ENCODE results near the gene PAFAH2. TPM values are rescaled to one million over a fixed set of nuclear protein-coding genes. Genes with fewer than 3 reads are reported as not detected.

PAFAH2 gene
- total and polyA plus RNA-seq, 2 donors from 2014 or later: 21.0 to 23.5 TPM

DNA sequence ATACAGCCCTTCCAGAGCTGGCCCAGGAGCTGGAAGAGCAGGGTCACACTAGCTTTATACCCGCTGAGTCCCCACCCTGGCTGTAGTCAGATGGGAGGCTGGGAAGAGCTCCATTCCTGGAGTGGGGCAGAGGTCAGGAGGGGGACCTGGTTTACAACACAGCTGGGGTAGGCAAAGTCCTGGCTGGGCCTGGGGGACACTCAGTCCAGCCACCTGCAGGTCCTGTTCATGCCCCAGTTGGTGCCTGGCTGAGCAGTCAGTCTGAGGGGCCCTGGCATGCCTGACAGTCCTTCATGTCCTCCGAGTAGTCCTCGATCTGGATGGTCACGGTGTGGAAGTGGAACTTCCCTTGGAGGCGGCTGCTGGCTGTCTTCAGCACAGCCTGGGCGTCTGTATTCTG lies 41.0 kb upstream of the PAFAH2 start:
- DNase-seq: no peak
- peaks cover 0 to 2% (median 0%) of the 10 kb centered on the region in 3 donors for H3K36me3 ChIP-seq (ENCODE audit: control insufficient read depth in 2 of 3, insufficient read depth in 3 of 3, low read length in 3 of 3)
- intact Hi-C loops (cut with DNase I): no loop called here

DNA sequence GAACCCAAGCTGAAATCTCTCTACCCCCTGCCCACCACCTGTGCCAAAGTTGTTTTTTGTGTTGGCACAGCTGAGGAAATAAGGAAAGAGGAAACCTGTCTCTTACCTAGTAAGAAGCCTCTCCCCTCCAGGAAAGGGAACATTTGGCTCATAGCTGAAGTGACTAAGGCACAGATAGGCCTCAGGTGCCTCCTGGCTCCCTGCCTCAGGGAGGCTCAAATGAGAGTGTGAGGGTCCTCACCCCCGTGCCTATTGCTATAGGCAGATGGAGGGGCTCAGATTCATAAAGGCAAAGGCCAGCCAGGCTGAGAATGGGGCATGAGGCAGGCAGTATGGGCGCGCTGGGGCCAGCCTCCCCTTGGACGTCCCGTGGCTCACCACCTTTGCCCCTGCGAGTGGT lies 40.6 kb upstream of the PAFAH2 start:
- no peak for DNase-seq
- Histone ChIP-seq H3K4me3 (ENCODE audit: low read length in 3 of 3) (no peak overlapping the region), H3K9ac (ENCODE audit: low read length in 3 of 3) (no peak overlapping the region), H3K36me3 (ENCODE audit: control insufficient read depth in 2 of 3, insufficient read depth in 3 of 3, low read length in 3 of 3) (peaks cover 0 to 2% (median 0%) of the 10 kb centered on the region in 3 donors), H3K4me1 (ENCODE audit: control insufficient read depth in 2 of 3, insufficient read depth in 2 of 3, low read depth in 1 of 3, low read length in 3 of 3) (peaks cover 0 to 9% (median 7%) of the 10 kb centered on the region in 3 donors), H3K9me3 (ENCODE audit: control insufficient read depth in 2 of 3, insufficient read depth in 1 of 3, low read length in 3 of 3) (no peaks in the 10 kb centered on the region), H3K27ac (ENCODE audit: low read depth in 2 of 2, low read length in 2 of 2) (no peak overlapping the region), H3K27me3 (ENCODE audit: control insufficient read depth, insufficient read depth, low read length) (no peaks in the 10 kb centered on the region)
- no peak for FAIRE-seq
- TF ChIP-seq, protein P1, sequence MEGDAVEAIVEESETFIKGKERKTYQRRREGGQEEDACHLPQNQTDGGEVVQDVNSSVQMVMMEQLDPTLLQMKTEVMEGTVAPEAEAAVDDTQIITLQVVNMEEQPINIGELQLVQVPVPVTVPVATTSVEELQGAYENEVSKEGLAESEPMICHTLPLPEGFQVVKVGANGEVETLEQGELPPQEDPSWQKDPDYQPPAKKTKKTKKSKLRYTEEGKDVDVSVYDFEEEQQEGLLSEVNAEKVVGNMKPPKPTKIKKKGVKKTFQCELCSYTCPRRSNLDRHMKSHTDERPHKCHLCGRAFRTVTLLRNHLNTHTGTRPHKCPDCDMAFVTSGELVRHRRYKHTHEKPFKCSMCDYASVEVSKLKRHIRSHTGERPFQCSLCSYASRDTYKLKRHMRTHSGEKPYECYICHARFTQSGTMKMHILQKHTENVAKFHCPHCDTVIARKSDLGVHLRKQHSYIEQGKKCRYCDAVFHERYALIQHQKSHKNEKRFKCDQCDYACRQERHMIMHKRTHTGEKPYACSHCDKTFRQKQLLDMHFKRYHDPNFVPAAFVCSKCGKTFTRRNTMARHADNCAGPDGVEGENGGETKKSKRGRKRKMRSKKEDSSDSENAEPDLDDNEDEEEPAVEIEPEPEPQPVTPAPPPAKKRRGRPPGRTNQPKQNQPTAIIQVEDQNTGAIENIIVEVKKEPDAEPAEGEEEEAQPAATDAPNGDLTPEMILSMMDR (IDR thresholded peaks at IDR 0.05; ENCODE audit: borderline replicate concordance, extremely low read depth, insufficient read depth): no peak
- intact Hi-C loops (cut with DNase I): no loop called here

More for the DNA sequence above, 41.0 kb upstream of the PAFAH2 start:
- TF ChIP-seq, protein P1 (IDR thresholded peaks at IDR 0.05; ENCODE audit: borderline replicate concordance, extremely low read depth, insufficient read depth): no peak
- Histone ChIP-seq H3K9me3 (ENCODE audit: control insufficient read depth in 2 of 3, insufficient read depth in 1 of 3, low read length in 3 of 3) (no peaks in the 10 kb centered on the region), H3K4me3 (ENCODE audit: low read length in 3 of 3) (no peak overlapping the region), H3K27ac (ENCODE audit: low read depth in 2 of 2, low read length in 2 of 2) (no peak overlapping the region), H3K27me3 (ENCODE audit: control insufficient read depth, insufficient read depth, low read length) (no peaks in the 10 kb centered on the region), H3K4me1 (ENCODE audit: control insufficient read depth in 2 of 3, insufficient read depth in 2 of 3, low read depth in 1 of 3, low read length in 3 of 3) (peaks cover 0 to 9% (median 7%) of the 10 kb centered on the region in 3 donors), H3K9ac (ENCODE audit: low read length in 3 of 3) (no peak overlapping the region)
- no peak for FAIRE-seq

DNA sequence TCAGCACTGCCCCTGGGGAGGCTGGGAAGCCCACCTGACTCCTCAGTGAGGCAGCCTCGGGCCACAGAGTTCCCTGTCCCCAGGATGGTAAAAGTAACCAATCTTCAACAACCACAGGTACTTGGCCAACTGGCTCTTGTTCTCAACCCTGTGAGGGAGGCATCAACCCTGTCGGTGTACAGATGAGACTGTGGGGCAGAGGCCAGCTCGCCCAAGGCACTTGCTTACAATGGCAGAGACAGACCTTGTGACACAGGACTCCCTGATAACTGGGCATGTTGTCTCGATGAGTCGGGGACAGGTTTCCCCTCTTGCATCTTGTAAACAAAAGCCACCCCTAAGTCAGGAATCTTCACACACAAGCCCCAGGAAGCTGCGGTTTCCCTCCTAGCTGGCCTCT lies 40.0 kb upstream of the PAFAH2 start:
- H3K27me3 ChIP-seq (ENCODE audit: control insufficient read depth, insufficient read depth, low read length): no peaks in the 10 kb centered on the region
- H3K27ac ChIP-seq (ENCODE audit: low read depth in 2 of 2, low read length in 2 of 2): no peak overlapping the region
- intact Hi-C loops (cut with DNase I): no loop called here
- peaks cover 0 to 9% (median 7%) of the 10 kb centered on the region in 3 donors for H3K4me1 ChIP-seq (ENCODE audit: control insufficient read depth in 2 of 3, insufficient read depth in 2 of 3, low read depth in 1 of 3, low read length in 3 of 3)
- H3K9me3 ChIP-seq (ENCODE audit: control insufficient read depth in 2 of 3, insufficient read depth in 1 of 3, low read length in 3 of 3): no peaks in the 10 kb centered on the region
- TF ChIP-seq, protein P1 (IDR thresholded peaks at IDR 0.05; ENCODE audit: borderline replicate concordance, extremely low read depth, insufficient read depth): no peak
- H3K36me3 ChIP-seq (ENCODE audit: control insufficient read depth in 2 of 3, insufficient read depth in 3 of 3, low read length in 3 of 3): peaks cover 0 to 2% (median 0%) of the 10 kb centered on the region in 3 donors
- no peak for DNase-seq
- H3K4me3 ChIP-seq (ENCODE audit: low read length in 3 of 3): no peak overlapping the region
- no peak for FAIRE-seq
- no peak overlapping the region for H3K9ac ChIP-seq (ENCODE audit: low read length in 3 of 3)

DNA sequence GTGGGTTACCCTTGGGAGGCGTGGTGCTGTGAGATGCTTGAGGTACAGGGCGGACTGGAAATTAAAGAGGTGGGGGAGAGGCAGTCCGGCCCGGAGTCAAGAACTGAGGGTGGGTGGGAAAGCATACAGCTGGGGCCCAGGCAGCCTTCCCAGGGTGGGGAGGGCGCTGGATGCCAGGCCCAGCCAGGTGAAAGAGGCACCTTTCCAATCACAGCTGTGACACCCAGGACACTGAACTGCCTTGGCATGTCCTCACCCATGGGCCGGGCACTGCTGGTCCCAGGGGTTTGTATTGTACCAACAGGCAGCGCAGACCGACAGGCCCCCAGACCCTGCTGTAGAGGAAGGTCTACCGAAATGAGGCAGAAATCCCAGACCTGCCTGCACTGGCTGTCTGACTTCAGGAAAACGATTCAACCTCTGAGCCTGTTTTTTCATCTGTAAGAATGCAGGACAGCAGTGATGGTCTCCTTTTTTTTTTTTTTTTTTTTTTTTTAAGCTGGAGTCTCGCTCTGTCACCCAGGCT lies 39.0 kb upstream of the PAFAH2 start:
- TF ChIP-seq, protein P1 (IDR thresholded peaks at IDR 0.05; ENCODE audit: borderline replicate concordance, extremely low read depth, insufficient read depth): no peak
- Histone ChIP-seq H3K36me3 (ENCODE audit: control insufficient read depth in 2 of 3, insufficient read depth in 3 of 3, low read length in 3 of 3) (no peaks in the 10 kb centered on the region), H3K9ac (ENCODE audit: low read length in 3 of 3) (no peak overlapping the region), H3K4me3 (ENCODE audit: low read length in 3 of 3) (no peak overlapping the region), H3K9me3 (ENCODE audit: control insufficient read depth in 2 of 3, insufficient read depth in 1 of 3, low read length in 3 of 3) (no peaks in the 10 kb centered on the region), H3K27me3 (ENCODE audit: control insufficient read depth, insufficient read depth, low read length) (no peaks in the 10 kb centered on the region), H3K27ac (ENCODE audit: low read depth in 2 of 2, low read length in 2 of 2) (no peak overlapping the region), H3K4me1 (ENCODE audit: control insufficient read depth in 2 of 3, insufficient read depth in 2 of 3, low read depth in 1 of 3, low read length in 3 of 3) (peaks cover 0 to 9% (median 7%) of the 10 kb centered on the region in 3 donors)
- intact Hi-C loops (cut with DNase I): no loop called here
- no peak for DNase-seq
- no peak for FAIRE-seq

All from kidney (tissue), 14 donors.